K562 (cell line): ENCODE data around the gene CCDC136. TPM values are rescaled to one million over a fixed set of nuclear protein-coding genes. Genes with fewer than 3 reads are reported as not detected.

ENCODE experiments used
- ATAC-seq: fragments of 200-7000 bp; cut with Tn5 transposase; 3 replicates; pipeline ENCODE4 v1.9.1; 2020; ENCODE audit warnings: moderate library complexity
- BruUV-seq: library from RNA; stranded (reverse); fragments of 400-500 nt; replicated peaks from 2 replicates; lab custom pipeline; 2021; lab: Mats Ljungman, UMichigan
- CTCF ChIA-PET: fragments of 300-600 bp; formaldehyde crosslinking; extraction: SDS; loops from one replicate; lab custom pipeline; 2021; ENCODE audit warnings: low intra/inter-chr PET ratio; lab: Yijun Ruan, JAX
- POLR2A ChIA-PET: fragments of 300-600, 350-650 bp; sonication (Branson Sonifier 250); formaldehyde crosslinking; extraction: SDS; loops from one replicate; lab custom pipeline; 2021; ENCODE audit warnings: antibody characterized with exemption, inconsistent platforms; lab: Yijun Ruan, JAX
- DNase-seq, 4 experiments: peaks; one replicate each; pipeline versions ENCODE4 v3.0.0 to v3.0.0-alpha.2; 2011 to 2018; ENCODE audit warnings: low spot score in 3 of 4, mixed read lengths in 3 of 4; ENCODE audit errors: extremely low read depth in 1 of 4
- FAIRE-seq: peaks from 2 replicates; lab custom pipeline; 2011; peaks lifted over from hg19 to GRCh38; lab: Jason Lieb, UNC
- H2AFZ ChIP-seq: 2 replicates; pipeline ENCODE4 v1.6.0; 2011; ENCODE audit warnings: low read depth, low read length, control low read depth, inconsistent platforms
- H3K27ac ChIP-seq: fragments of 200-600 bp; 3 replicates; pipeline ENCODE4 v1.8.0; 2011; ENCODE audit warnings: low read depth, mild to moderate bottlenecking, control low read depth, inconsistent platforms, low read length, moderate library complexity, mixed read lengths; ENCODE audit errors: extremely low read depth
- H3K27me3 ChIP-seq, 2 experiments: fragments of 300-600 bp in 1 of 2; 2 replicates in 1 of 2; 3 replicates in 1 of 2; pipeline versions ENCODE4 v1.6.0 to v1.8.0; 2011; ENCODE audit warnings: inconsistent platforms in 2 of 2, low read length in 2 of 2, mild to moderate bottlenecking in 1 of 2, mixed read lengths in 1 of 2, moderate library complexity in 1 of 2; ENCODE audit not compliant: control insufficient read depth in 2 of 2, insufficient read depth in 2 of 2
- H3K36me3 ChIP-seq: fragments of 300-600 bp; 3 replicates; pipeline ENCODE4 v1.8.0; 2011; ENCODE audit warnings: mild to moderate bottlenecking, low read length, inconsistent platforms; ENCODE audit not compliant: control insufficient read depth, insufficient read depth
- H3K4me1 ChIP-seq, 2 experiments: fragments of 200-600 bp in 1 of 2; replicated peaks in 1 of 2; 2 replicates in 1 of 2; 3 replicates in 1 of 2; pipeline versions ENCODE4 v1.5.1 to v1.8.0; 2011; ENCODE audit warnings: inconsistent platforms in 2 of 2, low read length in 2 of 2, mild to moderate bottlenecking in 1 of 2, mixed read lengths in 1 of 2, moderate library complexity in 1 of 2; ENCODE audit not compliant: control insufficient read depth in 2 of 2, insufficient read depth in 2 of 2
- H3K4me2 ChIP-seq: 2 replicates; pipeline ENCODE4 v1.6.1; 2011; ENCODE audit warnings: low read length, control low read depth, inconsistent platforms, mixed read lengths; ENCODE audit not compliant: insufficient read depth
- H3K4me3 ChIP-seq: fragments of 200-600 bp; sonication (generic), shearing (Covaris generic); 2 replicates; pipeline ENCODE4 v1.5.1; 2016; ENCODE audit warnings: control low read depth, inconsistent platforms
- H3K79me2 ChIP-seq: fragments of 200-600 bp; 3 replicates; pipeline ENCODE4 v1.8.0; 2011; ENCODE audit warnings: low read length, inconsistent platforms; ENCODE audit not compliant: control insufficient read depth, insufficient read depth
- H3K9ac ChIP-seq, 2 experiments: 2 replicates each; pipeline versions ENCODE4 v1.6.0 to v1.6.1; 2011; ENCODE audit warnings: low read depth in 2 of 2, low read length in 2 of 2, control low read depth in 1 of 2, inconsistent platforms in 1 of 2, mild to moderate bottlenecking in 1 of 2, mixed read lengths in 1 of 2; ENCODE audit not compliant: insufficient read depth in 1 of 2
- H3K9me1 ChIP-seq: one replicate; pipeline ENCODE4 v1.6.0; 2011; ENCODE audit warnings: inconsistent platforms, mild to moderate bottlenecking, low read length, moderate library complexity; ENCODE audit not compliant: control insufficient read depth, insufficient read depth
- H3K9me3 ChIP-seq: replicated peaks from 2 replicates; pipeline ENCODE4 v1.5.1; 2011; ENCODE audit warnings: low read depth, low read length, inconsistent platforms; ENCODE audit not compliant: control insufficient read depth, insufficient read depth
- H4K20me1 ChIP-seq: replicated peaks from 2 replicates; pipeline ENCODE4 v1.6.1; 2011; ENCODE audit warnings: low read length, inconsistent platforms, mixed read lengths; ENCODE audit not compliant: control insufficient read depth, insufficient read depth
- WGBS: fragments of 100-300 bp; shearing (Covaris generic); methylation state at CpG from one replicate; pipeline ENCODE4 v1.1.6; 2016; ENCODE audit warnings: low coverage, mixed read lengths; ENCODE audit not compliant: insufficient coverage; ENCODE audit errors: missing lambda C conversion rate; 5-methylcytosine and 5-hydroxymethylcytosine counted together
- in situ Hi-C: fragments of 300-500 bp; cut with MboI; formaldehyde crosslinking; loops from 4 replicates; pipeline ENCODE4 v1.15.0; 2018; ENCODE audit warnings: inconsistent platforms, mixed read lengths
- intact Hi-C: fragments of 100-400 bp; cut with micrococcal nuclease; formaldehyde crosslinking; loops from 2 replicates; pipeline ENCODE4 v1.14.2; 2022
- polyA plus RNA-seq, 8 experiments: library from polyadenylated mRNA; depleted of rRNA in 4 of 8; stranded (reverse) in 5 of 8; unstranded in 3 of 8; fragments of >200 nt; fragmentation: Nextera tagmentation in 2 of 8; fragmentation: Illumina TruSeq in 1 of 8; extraction: Ambion mirVana in 2 of 8; extraction: Trizol in 1 of 8; gene quantifications; 2 replicates each; pipeline versions ENCODE4 v1.2.1 to v1.2.3, GENCODE V29; 2011 to 2014; ENCODE audit warnings: inconsistent platforms in 1 of 8, missing spikeins in 1 of 8
- total RNA-seq, 7 experiments: library from RNA; depleted of rRNA in 6 of 7; stranded (reverse); fragments of >200 nt in 6 of 7; fragmentation: Illumina TruSeq in 2 of 7; extraction: Trizol in 2 of 7; gene quantifications; 2 replicates each; pipeline versions ENCODE4 v1.2.1 to v1.2.3, GENCODE V29; 2011 to 2021; ENCODE audit warnings: low replicate concordance in 1 of 7
- TF ChIP-seq, protein P1 (sequence below), 3 experiments: IDR thresholded peaks in 2 of 3; conservative IDR thresholded peaks in 1 of 3; 2 replicates each; pipeline ENCODE4 v1.5.1; 2011 to 2012; ENCODE audit warnings: low read length in 3 of 3, mild to moderate bottlenecking in 3 of 3, control low read depth in 2 of 3, improper control_type of control experiment in 1 of 3, inconsistent platforms in 1 of 3, low read depth in 1 of 3, mixed read lengths in 1 of 3, moderate library complexity in 1 of 3; ENCODE audit not compliant: insufficient read depth in 2 of 3
- TF ChIP-seq, protein P2 (sequence below): IDR thresholded peaks from 2 replicates; pipeline ENCODE4 v1.6.1; 2011; ENCODE audit warnings: borderline replicate concordance, low read depth, mild to moderate bottlenecking, moderate library complexity, low read length; ENCODE audit not compliant: insufficient read depth, poor library complexity, severe bottlenecking
- TF ChIP-seq, protein P3 (sequence below), 2 experiments: fragments of 450-650 bp; formaldehyde crosslinking in 1 of 2; IDR thresholded peaks; 2 replicates each; pipeline versions ENCODE4 v1.4.0 to v1.6.1; 2014 to 2020; ENCODE audit warnings: mild to moderate bottlenecking in 2 of 2, borderline replicate concordance in 1 of 2, low read depth in 1 of 2
- TF ChIP-seq, protein P4 (sequence below): fragments of 250-450 bp; sonication (Bioruptor Pico); IDR thresholded peaks from 2 replicates; pipeline ENCODE4 v1.6.1; 2021; ENCODE audit warnings: mild to moderate bottlenecking

CCDC136 gene
- total and polyA plus RNA-seq, 9 of the 15 experiments (the other 6 are each of a cell fraction or from before 2014, with no cell fraction given): 2.4 to 40.8 (median 26.5) TPM

DNA sequence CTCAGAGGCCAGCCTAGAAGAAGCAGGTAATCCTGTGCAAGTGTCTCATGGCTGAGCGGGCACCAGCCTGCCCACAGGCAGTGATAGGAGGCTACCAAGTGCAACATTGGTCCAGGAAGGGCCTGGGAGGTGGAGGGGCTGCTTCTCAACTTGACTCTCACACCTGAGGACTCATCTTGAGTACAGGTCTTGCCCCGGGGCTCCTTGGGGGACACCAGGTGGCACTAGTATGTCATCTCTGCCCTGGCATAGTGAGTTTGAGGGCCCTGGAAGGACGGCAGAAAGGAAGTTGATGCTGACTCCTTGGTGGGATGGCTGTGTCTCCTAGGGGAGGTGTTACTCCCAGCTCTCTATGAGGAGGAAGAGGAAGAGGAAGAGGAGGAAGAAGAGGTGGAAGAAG, 2.3 kb downstream of the CCDC136 start:
- no peak overlapping the region for H3K4me2 ChIP-seq
- H3K9ac ChIP-seq: peak overlapping the region in 1 of 2 experiments; percentile 76; a peak in 1 of 4 replicates
- H3K4me3 ChIP-seq: no peak overlapping the region
- ChIA-PET POLR2A (interaction anchor here (1.0 to 2.1 kb wide), 6 partner anchors 13 to 69 kb away, joined by 3 to 6 read pairs (median 4); no protein-coding TSS in a partner anchor), CTCF (interaction anchor here (1.5 kb wide), 1 partner anchor 86 kb away, joined by 3 read pairs; no protein-coding TSS in a partner anchor)
- ATAC-seq: no peak
- intact Hi-C loops (loop anchor here (5.0 kb wide), 1 partner anchor 88 kb away; no protein-coding TSS in a partner anchor), in situ Hi-C loops (no loop called here)
- no peak for FAIRE-seq
- H3K9me1 ChIP-seq: no peaks in the 10 kb centered on the region
- no peaks in the 10 kb centered on the region for H3K9me3 ChIP-seq
- H3K79me2 ChIP-seq: peaks cover 9% of the 10 kb centered on the region; the same call in 2 of the 3 replicates
- H3K4me1 ChIP-seq: peaks cover 18 to 41% of the 10 kb centered on the region in 2 experiments
- no peak overlapping the region for H2AFZ ChIP-seq
- H3K36me3 ChIP-seq: peaks cover 17% of the 10 kb centered on the region; the same call in 2 of the 3 replicates
- no peaks in the 10 kb centered on the region for H4K20me1 ChIP-seq
- 66% methylated on average over 3 of the region's 3 CpGs for WGBS
- no peaks in the 10 kb centered on the region for H3K27me3 ChIP-seq
- H3K27ac ChIP-seq: no peak overlapping the region
- no peak for DNase-seq
- no TSS peak for BruUV-seq
- TF ChIP-seq, protein P1, sequence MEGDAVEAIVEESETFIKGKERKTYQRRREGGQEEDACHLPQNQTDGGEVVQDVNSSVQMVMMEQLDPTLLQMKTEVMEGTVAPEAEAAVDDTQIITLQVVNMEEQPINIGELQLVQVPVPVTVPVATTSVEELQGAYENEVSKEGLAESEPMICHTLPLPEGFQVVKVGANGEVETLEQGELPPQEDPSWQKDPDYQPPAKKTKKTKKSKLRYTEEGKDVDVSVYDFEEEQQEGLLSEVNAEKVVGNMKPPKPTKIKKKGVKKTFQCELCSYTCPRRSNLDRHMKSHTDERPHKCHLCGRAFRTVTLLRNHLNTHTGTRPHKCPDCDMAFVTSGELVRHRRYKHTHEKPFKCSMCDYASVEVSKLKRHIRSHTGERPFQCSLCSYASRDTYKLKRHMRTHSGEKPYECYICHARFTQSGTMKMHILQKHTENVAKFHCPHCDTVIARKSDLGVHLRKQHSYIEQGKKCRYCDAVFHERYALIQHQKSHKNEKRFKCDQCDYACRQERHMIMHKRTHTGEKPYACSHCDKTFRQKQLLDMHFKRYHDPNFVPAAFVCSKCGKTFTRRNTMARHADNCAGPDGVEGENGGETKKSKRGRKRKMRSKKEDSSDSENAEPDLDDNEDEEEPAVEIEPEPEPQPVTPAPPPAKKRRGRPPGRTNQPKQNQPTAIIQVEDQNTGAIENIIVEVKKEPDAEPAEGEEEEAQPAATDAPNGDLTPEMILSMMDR (IDR thresholded peaks at IDR 0.05 in 2 of 3, conservative IDR thresholded peaks at IDR 0.05 in 1 of 3; ENCODE audit: insufficient read depth in 2 of 3, low read depth in 1 of 3, low read length in 3 of 3): peak; percentile 24 to 28 (median 27); a peak in 3 of 6 replicates
- TF ChIP-seq, protein P2, sequence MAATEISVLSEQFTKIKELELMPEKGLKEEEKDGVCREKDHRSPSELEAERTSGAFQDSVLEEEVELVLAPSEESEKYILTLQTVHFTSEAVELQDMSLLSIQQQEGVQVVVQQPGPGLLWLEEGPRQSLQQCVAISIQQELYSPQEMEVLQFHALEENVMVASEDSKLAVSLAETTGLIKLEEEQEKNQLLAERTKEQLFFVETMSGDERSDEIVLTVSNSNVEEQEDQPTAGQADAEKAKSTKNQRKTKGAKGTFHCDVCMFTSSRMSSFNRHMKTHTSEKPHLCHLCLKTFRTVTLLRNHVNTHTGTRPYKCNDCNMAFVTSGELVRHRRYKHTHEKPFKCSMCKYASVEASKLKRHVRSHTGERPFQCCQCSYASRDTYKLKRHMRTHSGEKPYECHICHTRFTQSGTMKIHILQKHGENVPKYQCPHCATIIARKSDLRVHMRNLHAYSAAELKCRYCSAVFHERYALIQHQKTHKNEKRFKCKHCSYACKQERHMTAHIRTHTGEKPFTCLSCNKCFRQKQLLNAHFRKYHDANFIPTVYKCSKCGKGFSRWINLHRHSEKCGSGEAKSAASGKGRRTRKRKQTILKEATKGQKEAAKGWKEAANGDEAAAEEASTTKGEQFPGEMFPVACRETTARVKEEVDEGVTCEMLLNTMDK: no peak
- TF ChIP-seq, protein P3, sequence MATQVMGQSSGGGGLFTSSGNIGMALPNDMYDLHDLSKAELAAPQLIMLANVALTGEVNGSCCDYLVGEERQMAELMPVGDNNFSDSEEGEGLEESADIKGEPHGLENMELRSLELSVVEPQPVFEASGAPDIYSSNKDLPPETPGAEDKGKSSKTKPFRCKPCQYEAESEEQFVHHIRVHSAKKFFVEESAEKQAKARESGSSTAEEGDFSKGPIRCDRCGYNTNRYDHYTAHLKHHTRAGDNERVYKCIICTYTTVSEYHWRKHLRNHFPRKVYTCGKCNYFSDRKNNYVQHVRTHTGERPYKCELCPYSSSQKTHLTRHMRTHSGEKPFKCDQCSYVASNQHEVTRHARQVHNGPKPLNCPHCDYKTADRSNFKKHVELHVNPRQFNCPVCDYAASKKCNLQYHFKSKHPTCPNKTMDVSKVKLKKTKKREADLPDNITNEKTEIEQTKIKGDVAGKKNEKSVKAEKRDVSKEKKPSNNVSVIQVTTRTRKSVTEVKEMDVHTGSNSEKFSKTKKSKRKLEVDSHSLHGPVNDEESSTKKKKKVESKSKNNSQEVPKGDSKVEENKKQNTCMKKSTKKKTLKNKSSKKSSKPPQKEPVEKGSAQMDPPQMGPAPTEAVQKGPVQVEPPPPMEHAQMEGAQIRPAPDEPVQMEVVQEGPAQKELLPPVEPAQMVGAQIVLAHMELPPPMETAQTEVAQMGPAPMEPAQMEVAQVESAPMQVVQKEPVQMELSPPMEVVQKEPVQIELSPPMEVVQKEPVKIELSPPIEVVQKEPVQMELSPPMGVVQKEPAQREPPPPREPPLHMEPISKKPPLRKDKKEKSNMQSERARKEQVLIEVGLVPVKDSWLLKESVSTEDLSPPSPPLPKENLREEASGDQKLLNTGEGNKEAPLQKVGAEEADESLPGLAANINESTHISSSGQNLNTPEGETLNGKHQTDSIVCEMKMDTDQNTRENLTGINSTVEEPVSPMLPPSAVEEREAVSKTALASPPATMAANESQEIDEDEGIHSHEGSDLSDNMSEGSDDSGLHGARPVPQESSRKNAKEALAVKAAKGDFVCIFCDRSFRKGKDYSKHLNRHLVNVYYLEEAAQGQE (IDR thresholded peaks at IDR 0.05; ENCODE audit: borderline replicate concordance): peak; percentile 22; the same call in 1 of the 2 replicates
- TF ChIP-seq, protein P3 (CRISPR knock-in tag; IDR thresholded peaks at IDR 0.05; ENCODE audit: low read depth): no peak
- TF ChIP-seq, protein P4, sequence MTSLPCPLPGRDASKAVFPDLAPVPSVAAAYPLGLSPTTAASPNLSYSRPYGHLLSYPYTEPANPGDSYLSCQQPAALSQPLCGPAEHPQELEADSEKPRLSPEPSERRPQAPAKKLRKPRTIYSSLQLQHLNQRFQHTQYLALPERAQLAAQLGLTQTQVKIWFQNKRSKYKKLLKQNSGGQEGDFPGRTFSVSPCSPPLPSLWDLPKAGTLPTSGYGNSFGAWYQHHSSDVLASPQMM (CRISPR knock-in tag): no peak
